ENCODE measurements around the gene NCK2. TPM values are rescaled to one million over a fixed set of nuclear protein-coding genes. Genes with fewer than 3 reads are reported as not detected.

Gene NCK2
- total RNA-seq, 1 donor from 2014 or later: 39.9 TPM

DNA sequence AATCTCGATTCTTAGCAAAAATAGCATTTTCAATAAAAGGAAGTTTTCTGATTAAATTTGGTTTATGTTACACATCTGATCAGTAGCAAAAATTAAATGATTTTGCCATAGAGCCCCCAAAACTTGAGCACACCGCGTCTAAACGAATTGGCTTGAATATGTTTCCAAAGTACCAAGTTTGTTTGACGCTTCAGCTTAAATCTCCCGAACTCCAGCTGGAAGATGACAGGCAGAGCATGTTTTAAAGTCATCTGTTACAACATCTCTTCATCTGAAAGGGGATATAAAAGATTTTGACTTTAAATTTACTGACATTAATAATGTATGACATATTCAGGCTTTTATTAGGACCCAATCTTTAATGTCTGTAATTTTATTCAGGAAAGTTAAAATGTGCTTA is 129.8 kb downstream of the NCK2 start:
- no peak for ATAC-seq
- intact Hi-C loops (cut with micrococcal nuclease): no loop called here
- DNase-seq: no peak

DNA sequence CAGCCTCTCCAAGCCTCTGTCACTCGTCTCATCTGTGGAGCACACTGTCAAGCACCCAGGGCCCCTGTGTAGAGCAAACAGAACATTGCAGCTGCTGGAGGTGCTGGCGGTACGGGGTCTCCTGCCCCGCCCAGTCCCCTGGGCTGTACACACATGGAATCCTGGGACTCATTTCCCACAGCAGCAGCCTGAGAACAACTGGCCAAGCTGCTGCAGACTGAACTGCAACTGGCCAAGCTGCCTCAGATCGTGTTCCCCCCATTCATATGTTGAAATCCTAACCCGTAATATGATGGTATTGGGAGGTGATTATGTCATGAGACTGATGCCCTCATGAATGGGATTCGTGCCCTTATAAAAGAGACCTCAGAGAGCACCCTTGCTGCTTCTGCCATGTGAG is 130.5 kb downstream of the NCK2 start:
- no peak for DNase-seq
- peak; percentile 44 for ATAC-seq
- intact Hi-C loops (cut with micrococcal nuclease): no loop called here

DNA sequence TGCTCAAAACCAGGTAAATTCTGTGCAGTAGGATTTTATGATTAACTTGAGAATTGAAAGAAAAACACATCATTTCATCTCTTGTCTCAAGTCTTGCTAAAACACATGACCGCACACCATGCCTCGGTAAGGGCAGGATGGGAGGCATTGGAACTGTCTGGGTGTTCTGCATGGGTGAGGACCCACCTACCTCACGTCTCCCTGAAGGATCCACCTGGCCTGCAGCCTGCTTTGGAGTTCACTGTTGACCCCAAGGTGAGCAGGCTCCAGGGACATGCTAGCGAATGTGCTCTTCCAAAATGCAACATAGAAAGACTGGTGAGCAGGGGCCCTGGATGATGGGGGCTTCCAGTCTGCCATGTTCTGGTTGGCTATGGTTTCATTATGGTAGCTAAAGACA is 131.5 kb downstream of the NCK2 start:
- ATAC-seq (no peak), DNase-seq (no peak)
- intact Hi-C loops (cut with micrococcal nuclease): no loop called here

DNA sequence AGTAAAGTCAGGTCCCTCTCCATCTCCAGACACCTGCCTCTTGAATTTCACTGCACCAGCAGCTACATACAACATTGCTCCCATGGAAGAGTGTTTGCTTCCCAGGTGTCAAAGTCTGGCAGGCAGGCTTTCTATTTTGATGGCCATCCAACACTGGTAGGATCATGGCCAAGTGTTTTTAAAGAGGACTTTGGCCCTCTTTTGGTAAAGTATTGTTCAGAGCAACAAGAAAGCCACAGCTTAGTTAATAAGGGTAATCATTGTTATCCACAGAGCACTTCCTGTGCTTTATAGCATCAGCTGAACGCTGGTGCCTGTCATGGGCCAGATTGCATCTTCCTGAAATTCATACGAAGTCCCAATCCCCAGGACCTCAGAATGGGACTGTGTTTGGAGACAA is 133.2 kb downstream of the NCK2 start:
- no peak for ATAC-seq

DNA sequence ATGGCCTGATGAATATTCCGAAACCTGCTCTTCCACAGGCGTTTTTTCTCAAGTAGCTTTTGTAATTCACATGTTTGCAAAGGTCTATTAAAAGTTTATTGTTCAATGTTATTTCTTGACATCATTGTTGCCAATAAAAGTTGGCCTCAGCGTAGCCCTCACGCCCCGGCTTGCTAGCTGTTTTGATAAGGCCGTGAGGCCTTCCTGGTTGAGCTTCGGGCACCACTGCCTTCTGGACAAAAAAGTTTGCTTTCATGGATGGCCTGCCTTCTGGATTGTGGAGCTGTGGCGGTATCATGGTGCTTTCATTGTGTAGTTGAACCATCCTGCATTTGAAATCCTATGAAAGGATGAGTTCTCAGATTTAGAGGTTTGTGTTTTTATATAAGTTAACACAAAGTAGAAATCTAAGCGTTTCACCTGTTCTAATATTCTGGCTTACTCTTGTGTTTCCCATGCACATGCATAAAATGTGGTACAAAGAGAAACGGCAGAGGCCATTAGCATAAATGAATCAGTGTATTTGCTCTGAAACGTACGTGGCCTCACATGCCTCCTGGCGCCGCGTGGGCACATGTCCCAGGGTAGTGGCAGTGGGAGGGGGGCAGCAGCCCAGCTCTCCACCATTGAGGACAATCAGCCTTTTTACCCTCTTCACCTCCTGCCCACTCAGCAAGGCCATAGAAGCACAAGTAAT is 134.5 kb downstream of the NCK2 start:
- intact Hi-C loops (cut with micrococcal nuclease): no loop called here
- DNase-seq (no peak), ATAC-seq (no peak)

More for the DNA sequence above, 133.2 kb downstream of the NCK2 start:
- intact Hi-C loops (cut with micrococcal nuclease): no loop called here
- DNase-seq: no peak

DNA sequence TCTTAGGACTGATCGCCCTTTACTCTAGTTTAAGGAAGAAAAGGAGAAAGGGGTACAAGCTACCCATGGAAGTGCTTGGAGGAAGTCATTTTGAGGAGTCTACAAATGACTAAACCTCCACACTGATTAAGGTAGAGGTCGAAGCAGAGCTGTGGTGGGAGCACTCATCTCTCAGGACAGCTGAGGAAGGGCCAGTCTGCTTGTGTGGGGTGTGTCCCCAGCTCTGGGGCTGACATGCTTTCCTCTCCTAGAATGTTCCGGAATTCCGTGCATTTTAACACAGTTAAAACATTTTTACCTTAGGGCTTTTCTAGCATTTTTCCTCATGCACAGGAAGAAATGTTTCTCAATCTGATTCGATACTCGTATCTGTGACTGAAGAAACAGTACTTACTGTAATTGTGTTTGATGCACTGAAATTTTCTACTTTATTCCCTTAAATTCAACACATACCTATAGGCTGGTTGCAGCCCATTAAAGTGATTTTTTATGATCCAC is 135.1 kb downstream of the NCK2 start:
- DNase-seq (no peak), ATAC-seq (no peak)
- intact Hi-C loops (cut with micrococcal nuclease): no loop called here

DNA sequence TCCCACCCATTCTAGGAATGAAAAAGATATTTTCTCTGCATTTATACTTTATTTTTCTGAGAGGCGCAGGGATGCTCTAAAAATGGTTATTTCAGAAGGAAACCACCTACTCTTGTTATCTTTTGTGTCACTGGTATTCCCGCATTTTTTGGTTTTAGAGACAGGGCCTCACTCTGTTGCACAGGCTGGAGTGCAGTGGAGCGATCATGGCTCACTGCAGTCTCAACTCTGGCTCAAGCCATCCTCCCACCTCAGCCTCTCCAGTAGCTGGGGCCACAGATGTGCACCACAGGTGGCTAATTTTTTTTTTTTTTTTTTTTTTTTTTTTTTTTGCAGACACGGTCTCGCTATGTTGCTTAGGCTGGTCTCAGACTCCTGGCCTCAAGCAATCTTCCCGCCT is 135.9 kb downstream of the NCK2 start:
- DNase-seq (no peak), ATAC-seq (no peak)
- intact Hi-C loops (cut with micrococcal nuclease): no loop called here

DNA sequence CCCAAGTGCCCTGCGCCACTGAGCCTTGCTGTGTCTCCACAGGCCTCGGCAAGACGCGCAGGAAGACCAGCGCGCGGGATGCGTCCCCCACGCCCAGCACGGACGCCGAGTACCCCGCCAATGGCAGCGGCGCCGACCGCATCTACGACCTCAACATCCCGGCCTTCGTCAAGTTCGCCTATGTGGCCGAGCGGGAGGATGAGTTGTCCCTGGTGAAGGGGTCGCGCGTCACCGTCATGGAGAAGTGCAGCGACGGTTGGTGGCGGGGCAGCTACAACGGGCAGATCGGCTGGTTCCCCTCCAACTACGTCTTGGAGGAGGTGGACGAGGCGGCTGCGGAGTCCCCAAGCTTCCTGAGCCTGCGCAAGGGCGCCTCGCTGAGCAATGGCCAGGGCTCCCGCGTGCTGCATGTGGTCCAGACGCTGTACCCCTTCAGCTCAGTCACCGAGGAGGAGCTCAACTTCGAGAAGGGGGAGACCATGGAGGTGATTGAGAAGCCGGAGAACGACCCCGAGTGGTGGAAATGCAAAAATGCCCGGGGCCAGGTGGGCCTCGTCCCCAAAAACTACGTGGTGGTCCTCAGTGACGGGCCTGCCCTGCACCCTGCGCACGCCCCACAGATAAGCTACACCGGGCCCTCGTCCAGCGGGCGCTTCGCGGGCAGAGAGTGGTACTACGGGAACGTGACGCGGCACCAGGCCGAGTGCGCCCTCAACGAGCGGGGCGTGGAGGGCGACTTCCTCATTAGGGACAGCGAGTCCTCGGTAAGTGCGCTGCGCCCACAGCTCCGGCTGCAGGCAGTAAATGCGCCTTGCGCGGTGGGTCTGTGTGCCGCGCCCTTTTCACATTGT is 136.8 kb downstream of the NCK2 start:
- DNase-seq (no peak), ATAC-seq (no peak)
- intact Hi-C loops (cut with micrococcal nuclease): no loop called here

DNA sequence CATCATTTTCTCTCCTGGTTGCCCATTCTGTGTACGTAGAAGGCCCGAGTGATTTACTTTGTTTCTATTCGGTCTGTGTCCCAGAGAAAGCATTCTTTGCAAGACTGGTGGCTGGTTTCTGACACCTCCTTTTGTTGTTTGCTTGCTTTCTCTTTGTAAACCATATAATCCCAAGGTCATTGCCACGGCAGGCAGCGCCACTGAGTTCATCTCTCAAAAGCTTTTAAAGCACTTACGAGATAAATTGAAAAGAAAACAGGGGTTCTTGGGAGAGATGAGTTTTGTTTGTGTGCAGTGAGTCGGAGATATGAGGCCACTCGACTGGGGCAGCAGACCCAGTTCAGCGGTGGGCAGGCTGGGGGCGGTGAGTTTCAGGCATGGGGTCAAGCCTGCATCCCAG is 137.6 kb downstream of the NCK2 start:
- intact Hi-C loops (cut with micrococcal nuclease): no loop called here
- ATAC-seq: no peak
- DNase-seq: no peak

DNA sequence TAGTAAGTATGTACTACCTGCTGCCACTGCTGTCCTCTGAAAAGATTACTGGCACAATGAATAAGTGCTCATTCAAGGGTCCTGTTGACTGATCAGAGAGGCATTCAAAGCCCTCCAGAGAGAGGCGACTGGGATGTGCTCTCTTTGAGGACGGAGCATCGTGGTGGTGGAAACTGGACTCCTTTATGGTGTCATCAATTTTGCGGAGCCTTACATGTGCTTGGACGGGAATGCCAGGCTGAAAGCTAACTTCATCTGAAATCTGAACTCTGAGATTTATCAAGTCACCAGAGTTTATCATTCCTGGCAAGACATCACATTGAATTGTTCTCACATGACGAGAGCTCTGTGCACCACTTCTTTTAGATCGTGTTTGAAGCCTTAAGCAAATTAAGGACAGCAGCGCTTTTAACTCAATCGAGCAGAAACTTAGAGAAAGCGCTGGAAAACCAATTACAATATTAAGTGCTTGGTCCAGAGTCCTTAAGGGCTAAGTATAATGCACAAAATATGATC is 138.3 kb downstream of the NCK2 start:
- intact Hi-C loops (cut with micrococcal nuclease): no loop called here
- DNase-seq: no peak
- ATAC-seq: no peak

DNA sequence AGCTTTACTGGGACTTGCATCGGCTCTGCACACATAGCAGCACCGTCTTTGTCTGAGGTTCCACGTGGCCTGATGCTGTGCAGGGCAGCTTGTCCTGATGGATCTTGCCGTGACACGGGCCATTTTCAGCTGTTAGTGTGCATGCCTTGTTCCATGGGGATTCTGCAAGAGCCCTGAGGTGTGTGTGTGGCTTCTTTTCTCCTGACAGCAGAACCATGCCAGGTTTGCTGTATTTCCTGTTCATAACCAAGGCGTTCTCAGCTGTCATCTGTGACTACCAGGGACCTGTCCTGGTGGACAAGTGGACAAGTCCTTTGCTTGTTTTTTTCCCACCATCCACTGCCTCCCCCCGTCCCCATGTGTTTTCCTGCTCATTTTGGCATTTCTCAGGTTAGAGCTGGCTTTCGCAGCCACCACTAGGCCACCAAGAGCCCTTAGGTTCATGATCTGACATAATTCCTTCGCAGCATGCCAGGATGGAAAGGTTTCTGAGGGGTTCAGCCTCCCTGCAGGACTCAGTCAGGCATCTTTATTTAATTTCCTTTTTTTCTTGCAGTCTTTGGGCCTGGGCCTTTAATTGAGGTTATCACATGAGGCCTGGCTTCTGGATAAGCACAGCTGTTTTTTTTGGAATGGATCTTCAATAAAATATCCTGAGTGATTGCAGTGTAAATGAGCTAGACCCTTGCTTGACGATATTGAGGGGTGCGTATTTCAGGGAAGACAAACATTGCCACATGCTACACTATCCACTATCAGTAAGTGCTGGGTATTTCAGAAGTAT is 139.4 kb downstream of the NCK2 start:
- no peak for DNase-seq
- peak; percentile 11 for ATAC-seq
- intact Hi-C loops (cut with micrococcal nuclease): no loop called here

DNA sequence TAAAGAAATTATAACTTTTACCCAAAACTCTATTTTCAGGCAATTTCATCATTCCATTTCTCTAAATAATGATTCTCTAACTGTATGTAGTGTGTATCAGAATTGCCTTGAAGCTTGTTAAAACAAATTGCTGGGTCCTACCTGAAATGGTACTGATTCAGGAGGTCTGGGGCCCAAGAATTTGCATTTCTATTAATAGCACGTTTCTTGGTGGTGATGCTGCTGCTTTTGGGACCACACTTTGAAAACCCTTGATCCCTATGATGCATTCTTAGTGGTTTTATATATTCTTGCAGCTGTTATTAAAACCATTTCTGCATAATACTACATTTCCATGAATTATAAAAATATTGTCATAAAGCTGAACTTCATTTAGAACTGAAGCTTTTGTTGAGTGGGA is 140.7 kb downstream of the NCK2 start:
- ATAC-seq: no peak
- no peak for DNase-seq
- intact Hi-C loops (cut with micrococcal nuclease): no loop called here

DNA sequence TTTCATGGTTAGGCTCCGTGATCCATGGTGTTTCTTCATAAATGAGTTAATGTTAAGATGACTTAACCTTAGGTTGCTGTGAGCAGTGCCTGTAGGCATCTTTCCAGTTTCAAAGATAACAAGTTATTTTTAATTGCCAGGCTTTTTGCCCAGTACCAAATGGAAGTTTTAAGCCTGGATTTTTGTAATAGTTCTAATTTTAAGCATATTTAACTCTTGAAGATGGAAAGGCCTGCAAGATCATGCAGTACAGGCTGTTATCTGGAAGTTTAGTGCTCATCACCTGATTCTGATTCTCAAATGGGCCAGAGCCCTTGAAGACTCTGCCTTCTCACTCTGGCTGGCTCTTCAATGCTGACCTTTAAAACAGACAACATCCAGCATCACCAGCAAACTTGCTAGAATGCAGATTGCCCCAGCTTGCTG is 141.3 kb downstream of the NCK2 start:
- ATAC-seq (peak; percentile 72), DNase-seq (no peak)
- intact Hi-C loops (cut with micrococcal nuclease): no loop called here

DNA sequence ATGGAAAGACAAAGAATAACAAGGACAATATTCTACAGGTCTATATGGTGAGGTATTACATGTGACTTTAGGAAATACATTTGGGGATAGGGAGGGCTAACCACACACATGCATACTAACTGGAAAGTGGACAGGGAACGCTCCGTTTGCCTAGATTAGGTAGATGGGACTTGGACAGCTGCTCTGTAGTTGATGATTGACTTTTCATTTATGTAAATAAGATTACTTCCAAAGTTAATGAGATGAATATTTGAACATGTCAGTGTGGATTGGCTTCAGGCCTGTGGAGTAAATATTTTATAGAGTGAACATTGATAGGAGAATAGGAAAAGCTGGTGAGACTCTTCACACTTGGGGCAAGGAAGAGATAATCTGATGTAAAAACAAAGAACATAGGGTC is 142.0 kb downstream of the NCK2 start:
- intact Hi-C loops (cut with micrococcal nuclease): no loop called here
- DNase-seq (no peak), ATAC-seq (peak; percentile 4)

DNA sequence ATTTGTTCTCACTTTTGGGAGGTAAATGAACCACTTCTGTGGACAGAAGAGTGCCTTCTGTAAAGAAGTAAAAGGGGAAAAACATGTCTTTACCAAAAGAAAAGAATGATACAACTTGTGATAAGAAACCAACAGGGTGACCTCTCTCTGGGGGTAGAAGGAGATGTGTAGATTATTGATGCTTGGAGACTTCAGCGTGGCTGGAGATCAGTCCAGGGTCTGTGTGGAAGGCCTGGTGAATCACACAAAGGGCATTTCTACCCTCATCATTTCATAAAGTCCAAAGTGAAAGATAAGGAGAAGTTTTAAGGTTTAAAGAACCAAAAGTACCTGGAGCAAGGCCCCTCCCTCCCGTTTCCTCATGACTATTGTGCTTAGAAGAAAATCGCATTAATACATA is 142.5 kb downstream of the NCK2 start:
- no peak for ATAC-seq

DNA sequence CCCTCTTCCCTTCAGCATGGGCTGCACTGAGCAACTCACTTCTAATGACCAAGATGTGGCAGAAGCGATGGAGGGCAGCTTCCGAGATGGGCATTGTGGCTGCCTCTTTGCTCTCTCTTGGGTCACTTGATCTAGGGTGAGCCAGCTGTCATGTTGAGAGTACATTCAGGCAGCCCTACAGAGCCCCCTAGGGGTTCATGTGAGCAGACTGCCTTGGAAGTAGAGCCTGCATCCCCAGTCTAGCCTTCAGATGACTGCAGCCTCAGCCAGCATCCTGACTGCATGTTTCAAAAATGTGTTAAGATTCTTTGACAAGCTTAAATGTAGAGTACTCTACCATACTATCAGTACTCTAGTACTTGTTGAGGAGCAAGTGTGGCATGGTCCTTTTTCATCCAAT is 143.9 kb downstream of the NCK2 start:
- ATAC-seq: no peak
- intact Hi-C loops (cut with micrococcal nuclease): no loop called here
- no peak for DNase-seq

More for the DNA sequence above, 142.5 kb downstream of the NCK2 start:
- intact Hi-C loops (cut with micrococcal nuclease): no loop called here
- no peak for DNase-seq

DNA sequence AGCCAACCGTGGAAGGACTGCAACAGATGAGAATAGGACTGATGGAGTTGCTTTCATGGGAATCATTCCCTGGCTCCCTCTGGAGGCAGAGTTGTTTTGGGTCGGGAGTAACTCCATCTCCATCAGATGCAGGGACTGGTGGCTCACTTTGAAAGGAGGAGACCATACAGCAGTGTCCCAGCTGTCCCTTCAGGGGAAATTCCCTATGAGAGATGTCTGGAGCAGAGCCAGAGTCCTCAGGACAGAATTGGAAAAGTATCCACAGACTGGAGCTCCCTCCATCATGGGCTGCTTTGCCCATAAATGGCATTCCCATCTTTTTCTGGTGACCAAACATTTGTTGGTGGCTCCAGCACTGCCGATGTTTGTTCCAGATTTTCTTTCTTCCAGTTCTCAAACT is 144.3 kb downstream of the NCK2 start:
- DNase-seq (no peak), ATAC-seq (peak; percentile 42)
- intact Hi-C loops (cut with micrococcal nuclease): no loop called here

DNA sequence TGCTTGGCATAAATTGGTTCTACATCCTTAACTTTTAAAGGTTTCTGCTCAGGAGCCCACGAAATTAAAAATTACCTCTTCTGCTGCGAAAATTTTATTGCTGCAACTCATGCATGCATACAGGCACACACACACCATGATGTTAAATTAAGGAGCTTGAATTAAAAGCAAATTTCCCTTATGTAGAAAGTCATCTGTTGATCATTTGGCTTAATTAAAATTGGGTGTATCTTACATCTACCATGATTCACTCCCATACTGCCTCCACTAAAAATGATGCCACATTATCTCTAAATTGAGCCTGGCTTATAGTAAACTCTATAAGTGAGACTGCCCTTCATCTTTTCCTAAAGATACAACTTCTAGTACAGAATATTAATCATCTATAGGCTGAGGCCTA is 145.4 kb downstream of the NCK2 start:
- DNase-seq (no peak), ATAC-seq (no peak)
- intact Hi-C loops (cut with micrococcal nuclease): no loop called here

DNA sequence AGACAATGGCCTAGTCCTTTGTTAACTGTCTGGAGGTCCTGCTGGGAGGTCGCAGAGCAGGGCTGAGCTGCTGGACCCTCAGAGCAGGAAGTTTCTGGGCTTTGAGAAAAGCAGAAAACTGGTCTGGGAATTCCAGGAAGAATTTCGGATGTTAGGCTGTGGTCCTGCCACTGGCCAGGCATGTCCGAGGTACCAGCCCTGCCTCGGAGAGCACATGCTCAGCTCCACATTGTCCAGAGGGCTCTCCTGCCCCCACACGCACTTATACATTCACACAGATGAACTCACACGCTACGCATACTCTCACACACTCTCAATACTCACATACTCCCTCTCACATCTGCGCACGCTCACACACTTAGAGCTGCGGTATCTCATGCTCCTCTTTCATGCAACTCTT is 146.1 kb downstream of the NCK2 start:
- DNase-seq (no peak), ATAC-seq (no peak)
- intact Hi-C loops (cut with micrococcal nuclease): no loop called here

Measured in left ventricle myocardium superior (tissue), 1 donor.